ENCODE results near the gene SLC16A8. TPM values are rescaled to one million over a fixed set of nuclear protein-coding genes. Genes with fewer than 3 reads are reported as not detected.

SLC16A8 gene
- total and polyA plus RNA-seq, 7 donors: 0.23 to 1.0 (median 0.29) TPM; not detected in 3

DNA sequence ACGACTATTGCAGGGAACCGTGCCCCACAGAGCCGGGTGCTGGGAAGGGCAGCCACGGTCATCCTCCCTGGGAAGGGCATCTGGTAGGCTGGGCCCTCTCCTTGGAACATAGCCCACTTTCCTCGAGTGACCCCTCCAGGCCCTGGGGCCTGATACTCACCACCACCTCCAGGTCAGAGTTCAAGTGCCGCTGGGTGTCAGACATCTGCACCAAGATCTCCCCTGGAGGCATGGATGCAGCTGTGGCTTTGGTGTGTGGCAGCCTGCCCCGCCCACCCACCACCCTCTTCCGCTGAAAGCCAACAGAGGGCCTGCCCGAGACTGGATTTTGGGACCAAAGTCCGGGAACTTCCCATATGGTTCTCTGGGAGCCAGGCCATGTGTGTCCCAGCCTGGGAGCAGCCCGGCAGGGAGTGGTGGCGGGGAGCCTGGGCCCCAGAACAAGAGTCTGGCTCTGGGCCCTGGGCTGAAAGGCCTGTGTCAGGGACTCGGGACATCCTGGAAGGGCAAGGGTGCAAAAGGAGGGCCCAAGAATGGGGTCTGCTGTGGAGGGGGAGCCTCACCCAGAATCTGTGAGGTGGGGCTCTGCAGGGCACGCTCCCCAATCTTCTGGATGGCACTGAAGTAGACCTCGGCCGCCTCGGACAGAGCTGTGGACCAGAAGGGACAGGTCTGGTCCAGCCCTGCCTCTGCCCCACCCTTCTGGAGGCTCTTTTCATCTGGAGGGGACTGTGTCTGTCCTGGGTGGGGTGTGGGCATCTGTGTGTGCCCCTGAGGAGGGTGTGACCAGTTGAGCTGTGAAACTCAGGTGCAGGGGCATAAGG, 23.9 kb upstream of the SLC16A8 start:
- intact Hi-C loops (cut with DNase I): no loop called here
- DNase-seq (no peak), ATAC-seq (no peak)
- no peak overlapping the region for H3K27ac ChIP-seq
- no peak overlapping the region for H3K4me3 ChIP-seq
- TF ChIP-seq CTCF (IDR thresholded peaks at IDR 0.05): no peak
- no peaks in the 10 kb centered on the region for H3K4me1 ChIP-seq
- no peaks in the 10 kb centered on the region for H3K27me3 ChIP-seq (ENCODE audit: insufficient read depth in 3 of 3, low read length in 2 of 3)
- no peaks in the 10 kb centered on the region for H3K36me3 ChIP-seq (ENCODE audit: insufficient read depth in 1 of 2, low read depth in 1 of 2)
- no peaks in the 10 kb centered on the region for H3K9me3 ChIP-seq
- 65 to 80% (median 69%) methylated on average over 17 of the region's 17 CpGs for WGBS, 3 donors

- no peak overlapping the region for H3K4me3 ChIP-seq
- no peaks in the 10 kb centered on the region for H3K4me1 ChIP-seq
- ATAC-seq: no peak
- no peaks in the 10 kb centered on the region for H3K27me3 ChIP-seq (ENCODE audit: insufficient read depth in 3 of 3, low read length in 2 of 3)
- intact Hi-C loops (cut with DNase I): no loop called here
- DNase-seq: no peak
- no peaks in the 10 kb centered on the region for H3K36me3 ChIP-seq (ENCODE audit: insufficient read depth in 1 of 2, low read depth in 1 of 2)
- no peak overlapping the region for H3K27ac ChIP-seq
- TF ChIP-seq CTCF (IDR thresholded peaks at IDR 0.05): no peak
- WGBS, 3 donors: 58 to 72% (median 67%) methylated on average over 17 of the region's 17 CpGs
- H3K9me3 ChIP-seq: no peaks in the 10 kb centered on the region
Observed at GRCh38 chr22:38106814-38107578, 23.0 kb upstream of the SLC16A8 start.

- no peak overlapping the region for H3K27ac ChIP-seq
- no peak overlapping the region for H3K4me3 ChIP-seq
- no peaks in the 10 kb centered on the region for H3K9me3 ChIP-seq
- ATAC-seq: peak; percentile 72 to 88 (median 77)
- whole genome bisulfite sequencing, 3 donors: 67 to 83% (median 72%) methylated on average over 6 of the region's 6 CpGs
- TF ChIP-seq CTCF (IDR thresholded peaks at IDR 0.05): peak; percentile 47
- peak in 1 of 2 donors; percentile 54 for DNase-seq
- H3K4me1 ChIP-seq: no peaks in the 10 kb centered on the region
- H3K27me3 ChIP-seq (ENCODE audit: insufficient read depth in 3 of 3, low read length in 2 of 3): no peaks in the 10 kb centered on the region
- no peaks in the 10 kb centered on the region for H3K36me3 ChIP-seq (ENCODE audit: insufficient read depth in 1 of 2, low read depth in 1 of 2)
- intact Hi-C loops (cut with DNase I): loop anchor here in 1 of 2 donors (2.0 kb wide), 1 partner anchor 51 kb away; no protein-coding TSS in a partner anchor
Observed at GRCh38 chr22:38104084-38104483, 20.1 kb upstream of the SLC16A8 start.

GRCh38 chr22:38103641-38104040, 19.7 kb upstream of the SLC16A8 start:
- Histone ChIP-seq H3K27me3 (ENCODE audit: insufficient read depth in 3 of 3, low read length in 2 of 3) (no peaks in the 10 kb centered on the region), H3K9me3 (no peaks in the 10 kb centered on the region), H3K36me3 (ENCODE audit: insufficient read depth in 1 of 2, low read depth in 1 of 2) (no peaks in the 10 kb centered on the region), H3K4me1 (no peaks in the 10 kb centered on the region), H3K4me3 (no peak overlapping the region), H3K27ac (no peak overlapping the region)
- ATAC-seq (no peak), DNase-seq (no peak)
- WGBS, 3 donors: 65 to 80% (median 70%) methylated on average over 8 of the region's 8 CpGs
- intact Hi-C loops (cut with DNase I): loop anchor here (2.0 kb wide), 1 partner anchor 51 kb away; no protein-coding TSS in a partner anchor
- TF ChIP-seq CTCF (IDR thresholded peaks at IDR 0.05): no peak

Measured in psoas muscle (tissue), 8 donors.